ELR (cell line): ENCODE measurements around the gene RAPGEF2.

Experiments
- DNase-seq: peaks from one replicate; pipeline ENCODE4 v3.0.0-alpha.2; 2015; ENCODE audit warnings: low read depth

RAPGEF2 gene

DNA sequence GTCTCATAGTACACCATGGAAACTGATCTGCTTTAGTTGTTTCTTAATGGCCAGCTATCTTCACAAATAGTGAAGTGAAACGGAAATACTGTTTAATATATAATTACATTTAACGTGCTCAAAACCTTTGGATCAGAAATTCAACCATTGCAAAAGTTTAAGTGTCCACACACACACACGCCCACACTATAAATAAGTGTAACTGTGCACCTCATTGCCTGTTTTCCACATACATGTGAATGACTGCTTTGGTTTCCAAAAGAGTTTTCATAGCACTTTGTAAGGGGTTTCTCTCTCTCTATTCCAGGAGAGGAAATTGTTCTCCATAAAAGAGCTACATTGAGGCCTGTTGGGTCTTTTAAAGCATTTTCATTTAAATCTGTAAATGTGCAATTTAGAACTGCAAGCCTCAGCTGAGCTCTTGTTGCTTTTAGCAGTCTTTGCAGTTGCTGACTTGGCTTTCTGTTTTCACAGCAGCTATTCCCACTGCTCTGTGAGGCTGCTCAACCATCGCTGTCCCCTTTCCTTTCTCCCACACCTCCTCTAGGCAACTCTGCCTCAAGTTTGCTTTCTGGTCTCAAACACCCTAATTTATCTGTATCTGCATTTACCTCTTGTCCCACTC, 94.5 kb downstream of the RAPGEF2 start:
- no peak for DNase-seq

DNA sequence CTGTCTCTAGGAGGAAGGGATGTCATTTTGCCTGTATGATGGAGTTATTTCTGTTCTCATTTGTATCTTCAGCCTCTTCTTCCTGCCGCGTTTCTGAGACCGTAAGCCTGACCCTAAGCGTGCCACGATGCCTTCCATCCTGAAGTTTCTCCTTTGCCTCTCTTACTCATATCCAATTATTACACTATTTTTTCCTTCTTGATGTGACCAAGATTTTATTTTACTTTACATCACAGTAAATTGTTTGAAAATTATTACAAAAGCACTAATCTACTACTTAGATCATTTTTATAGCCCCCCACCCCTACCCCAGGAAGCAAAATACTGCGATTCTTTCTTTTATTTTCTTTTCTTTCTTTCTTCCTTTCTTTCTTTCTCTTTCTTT, 95.0 kb downstream of the RAPGEF2 start:
- DNase-seq, result no peak

DNA sequence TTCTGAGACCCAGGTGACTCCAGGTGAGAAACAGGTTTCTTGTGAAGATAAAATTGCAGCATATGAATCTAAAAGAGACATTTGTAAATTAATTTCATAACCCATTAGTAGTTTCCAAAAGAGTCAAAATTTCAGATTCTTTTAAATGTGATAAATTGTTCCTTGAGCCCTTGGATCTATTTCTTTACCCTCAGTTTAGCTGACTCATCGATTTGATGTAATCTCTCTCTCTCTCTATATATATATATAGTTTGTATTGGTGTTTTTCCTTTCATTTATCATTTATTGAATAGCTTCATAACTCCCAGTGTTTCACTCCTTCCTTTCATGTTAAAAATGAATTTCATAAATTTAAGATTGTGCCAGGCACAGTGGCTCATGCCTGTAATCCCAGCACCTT, 96.9 kb downstream of the RAPGEF2 start:
- no peak for DNase-seq

DNA sequence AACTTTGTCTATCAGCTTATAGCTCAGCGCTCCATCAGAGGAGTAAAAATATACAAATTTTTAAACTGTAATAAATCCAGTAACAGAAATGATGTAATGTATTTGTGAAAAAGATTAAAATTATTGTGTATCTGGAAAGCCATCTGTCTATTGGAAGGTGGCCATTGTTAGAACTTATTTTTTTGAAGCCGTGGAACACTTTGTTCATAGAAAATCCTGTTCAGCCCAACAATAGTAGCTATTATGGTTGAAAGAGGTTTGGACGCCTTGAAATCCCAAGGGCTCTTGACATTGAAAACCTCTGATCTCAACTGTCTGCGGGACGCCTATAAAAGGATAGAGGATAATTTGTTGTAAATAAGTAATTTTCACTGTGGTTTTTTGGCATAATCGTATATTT, 98.3 kb downstream of the RAPGEF2 start:
- DNase-seq, result no peak

DNA sequence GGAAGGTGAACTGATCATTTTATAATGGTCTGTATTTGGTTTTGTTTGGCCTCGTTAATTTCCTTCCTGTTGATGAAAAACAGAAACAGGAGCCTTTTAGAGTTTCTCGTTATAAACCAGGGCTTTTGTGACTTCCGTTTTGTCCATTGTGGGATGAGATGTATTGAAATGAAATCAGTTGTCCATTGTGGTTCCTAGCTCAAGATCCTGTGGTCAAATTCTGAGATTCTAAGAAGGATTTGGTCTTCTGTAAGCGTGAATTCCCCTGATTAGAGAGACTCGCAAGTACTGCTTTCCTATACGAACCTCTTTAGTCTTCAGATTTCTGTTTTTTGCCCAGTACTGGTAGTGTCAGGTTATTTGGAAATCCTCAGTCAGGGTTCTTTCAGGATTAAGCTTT, 101.7 kb downstream of the RAPGEF2 start:
- DNase-seq, result no peak

DNA sequence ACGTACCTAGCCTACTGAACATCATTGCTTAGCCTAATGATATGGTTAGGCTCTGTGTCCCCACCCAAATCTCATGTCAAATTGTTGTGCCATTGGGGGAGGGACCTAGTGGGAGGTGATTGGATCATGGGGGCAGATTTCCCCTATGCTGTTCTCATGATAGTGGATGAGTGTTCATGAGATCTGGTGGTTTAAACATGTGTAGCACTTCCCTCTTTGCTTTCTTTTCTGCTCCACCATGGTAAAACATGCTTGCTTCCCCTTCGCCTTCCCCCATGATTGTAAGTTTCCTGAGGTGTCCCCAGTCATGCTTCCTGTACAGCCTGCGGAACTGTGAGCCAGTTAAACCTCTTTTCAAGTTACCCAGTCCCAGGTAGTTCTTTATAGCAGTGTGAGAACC, 102.6 kb downstream of the RAPGEF2 start:
- DNase-seq, result no peak

DNA sequence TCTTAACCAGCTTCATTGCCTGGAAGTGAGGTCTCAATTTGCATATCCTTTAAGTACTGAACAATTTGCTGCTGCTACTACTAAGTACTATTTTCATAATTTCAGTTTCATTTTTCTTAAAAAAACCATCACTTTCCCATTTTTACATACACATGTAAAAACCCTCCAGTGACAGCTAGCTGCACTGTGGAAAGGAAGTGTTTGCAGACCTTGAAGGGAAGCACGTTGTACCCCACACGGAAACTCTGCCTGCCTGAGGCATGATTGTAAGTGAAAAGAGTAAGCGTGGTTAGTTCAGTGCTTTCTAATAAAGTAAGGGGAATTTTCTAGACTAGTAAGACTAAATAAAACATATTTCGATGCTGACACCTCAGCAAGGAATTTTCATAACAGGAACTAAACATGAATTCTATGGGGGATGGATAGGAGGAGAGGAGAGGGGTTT, 103.6 kb downstream of the RAPGEF2 start:
- peak; percentile 66 for DNase-seq

DNA sequence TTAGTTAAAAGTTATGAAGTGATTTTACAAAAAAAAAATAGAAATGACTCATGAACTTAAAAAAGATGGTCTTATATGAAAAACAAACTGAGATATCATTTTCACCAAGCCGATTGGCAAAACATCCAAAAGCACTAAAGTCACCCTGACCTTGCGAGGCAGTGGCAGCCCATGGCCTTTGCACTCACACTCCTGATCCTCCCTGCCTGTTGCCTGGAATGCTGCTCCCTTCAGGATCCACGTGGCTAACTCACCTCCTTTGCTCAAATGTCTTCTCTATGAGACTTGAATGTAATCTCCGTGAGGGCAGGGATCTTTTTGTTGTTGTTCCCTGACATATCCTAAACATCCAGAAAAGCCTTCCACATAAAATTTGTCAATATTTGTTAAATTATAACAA, 106.4 kb downstream of the RAPGEF2 start:
- no peak for DNase-seq

DNA sequence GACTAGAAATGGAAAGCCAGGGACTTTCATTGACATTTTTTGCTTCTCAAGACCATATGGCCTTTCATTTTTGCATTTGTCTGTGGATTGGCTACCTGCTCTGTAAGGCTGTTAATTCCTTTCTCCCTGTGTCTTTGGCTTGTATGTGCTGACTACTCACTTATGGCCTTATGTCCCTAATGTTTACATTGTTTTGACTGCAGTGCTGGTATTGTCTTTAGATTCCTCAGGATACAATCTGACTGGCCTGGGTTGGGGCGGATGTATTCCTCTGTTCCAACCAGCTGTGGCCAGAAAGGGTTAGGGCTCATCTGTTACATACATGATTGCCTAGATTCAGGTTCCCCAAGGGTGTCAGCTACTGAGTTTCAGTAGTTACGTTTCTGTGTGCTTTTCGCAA, 108.1 kb downstream of the RAPGEF2 start:
- DNase-seq, result no peak

DNA sequence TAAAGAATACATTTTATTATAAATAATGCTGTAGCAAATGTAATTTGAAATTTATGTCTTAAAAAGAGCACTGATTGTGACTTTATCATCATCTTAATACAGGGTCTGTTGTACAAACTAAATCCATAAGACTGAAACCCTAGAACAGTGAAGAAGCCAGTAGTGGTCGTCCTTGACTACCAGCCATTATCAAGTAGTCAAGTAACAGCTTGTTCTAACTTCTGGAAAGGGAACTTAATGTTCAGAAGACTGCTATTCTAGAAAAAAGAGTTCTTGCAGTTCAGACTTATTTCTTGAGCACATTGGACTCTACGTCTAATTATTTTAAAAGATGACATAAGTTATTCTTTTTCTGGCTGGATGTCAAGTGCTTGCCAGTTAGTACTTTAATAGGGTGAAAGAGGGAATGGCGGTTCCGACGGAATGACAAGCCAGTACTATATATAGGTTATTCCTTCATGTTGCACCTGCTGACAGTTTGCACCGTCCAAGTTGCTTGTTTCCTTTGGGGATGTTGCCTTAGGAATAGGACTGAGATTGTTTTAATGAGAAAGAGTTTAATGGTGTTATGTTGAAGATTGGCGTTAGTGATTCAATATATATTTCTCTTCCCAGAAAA, 109.9 kb downstream of the RAPGEF2 start:
- DNase-seq, result no peak

DNA sequence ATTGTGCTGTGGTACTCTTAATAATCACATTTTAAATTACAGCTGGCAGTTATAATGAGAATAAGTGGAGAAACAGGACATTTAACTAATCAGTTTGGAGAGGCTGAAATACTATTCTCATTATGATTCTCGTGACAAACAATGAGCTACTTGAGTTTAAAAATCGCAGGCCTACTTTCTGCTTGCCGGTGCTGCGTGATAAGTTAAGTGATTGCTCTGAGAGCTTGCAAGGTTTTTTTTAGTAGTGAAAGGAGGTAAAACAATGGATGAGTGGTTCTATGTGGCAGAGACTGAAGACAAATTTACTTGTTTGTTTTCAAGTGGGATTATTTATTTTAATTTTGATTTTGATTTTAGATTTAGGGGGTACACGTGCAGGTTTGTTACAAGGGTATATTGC, 114.0 kb downstream of the RAPGEF2 start:
- DNase-seq, result no peak

DNA sequence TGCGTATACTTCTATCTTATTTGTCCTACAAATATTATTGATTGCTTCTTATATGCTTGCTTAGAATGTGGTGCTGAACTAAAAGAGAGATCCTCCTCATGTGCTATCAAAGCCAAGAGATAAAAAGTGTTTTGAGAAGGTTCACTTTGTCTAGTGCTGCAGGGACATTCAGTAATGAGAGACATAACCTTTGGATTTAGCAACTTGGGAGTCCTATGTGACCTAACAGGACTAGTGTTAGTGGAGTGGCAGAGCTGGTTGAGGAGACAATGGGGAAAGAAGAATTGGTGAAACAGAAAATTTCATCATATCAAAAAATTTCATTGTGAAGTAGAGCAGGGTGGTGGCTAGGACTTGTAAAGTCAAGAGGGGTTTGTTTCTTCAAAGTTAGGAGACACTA, 117.0 kb downstream of the RAPGEF2 start:
- DNase-seq, result no peak

DNA sequence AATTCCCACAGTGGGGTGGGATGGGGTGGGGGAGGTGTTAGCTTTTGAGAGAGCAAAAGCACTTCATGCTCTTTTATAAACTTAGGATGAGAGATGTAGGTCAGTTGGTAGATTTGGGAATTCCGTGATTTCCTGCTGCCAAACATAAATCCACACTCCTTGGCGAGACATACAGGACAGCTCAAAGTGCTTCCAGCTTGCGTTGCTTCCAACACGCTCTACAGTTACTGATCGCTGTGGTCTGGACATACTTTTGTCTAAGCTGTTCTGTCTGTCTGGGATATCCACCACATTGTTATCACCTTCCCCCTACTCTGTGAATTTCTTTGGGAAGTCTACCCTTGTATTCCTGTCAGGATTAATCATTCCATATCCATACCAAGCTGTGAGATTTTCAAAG, 117.5 kb downstream of the RAPGEF2 start:
- DNase-seq, result no peak

DNA sequence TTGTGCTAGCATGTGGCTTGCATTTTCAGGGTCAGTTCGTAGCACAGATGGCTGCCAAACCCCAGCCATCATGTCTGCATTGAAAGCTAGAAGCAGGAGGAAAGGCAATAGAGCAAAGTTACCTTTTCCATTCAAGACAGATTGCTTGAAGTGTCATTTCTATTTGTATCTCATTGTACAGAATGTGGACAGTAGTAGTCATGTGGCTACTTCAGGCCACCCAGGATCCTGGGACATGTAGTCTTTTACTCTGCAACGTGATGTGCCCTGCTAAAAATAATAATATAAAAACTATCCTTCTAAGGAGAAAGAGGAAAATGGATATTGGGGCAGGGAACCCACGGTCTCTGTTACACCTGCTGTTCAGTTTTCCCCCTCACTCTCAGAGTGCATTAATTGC, 118.4 kb downstream of the RAPGEF2 start:
- no peak for DNase-seq

DNA sequence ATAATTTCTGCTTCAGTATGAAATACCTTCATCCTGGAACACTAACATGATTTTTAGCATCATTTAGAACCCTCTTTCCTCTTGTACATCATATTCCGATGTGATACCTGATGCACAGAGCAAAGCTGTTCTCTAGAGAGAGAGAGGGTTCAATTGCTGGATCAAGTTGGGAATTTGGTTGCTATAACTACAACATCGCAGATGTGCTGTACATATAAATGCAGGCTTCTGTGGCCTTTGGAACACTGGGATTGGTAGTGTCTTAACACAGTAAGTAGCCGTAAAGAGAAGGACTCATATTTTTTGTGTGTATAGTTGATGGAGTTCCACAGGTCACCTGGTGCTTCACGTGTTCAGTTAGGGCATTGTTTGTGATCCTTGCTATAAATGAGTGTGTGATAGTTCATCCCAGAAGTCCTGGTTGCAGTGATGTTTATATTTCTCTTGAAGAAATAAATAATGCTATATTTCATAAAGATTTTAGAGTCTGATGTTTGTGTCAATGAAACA, 119.2 kb downstream of the RAPGEF2 start:
- no peak for DNase-seq

DNA sequence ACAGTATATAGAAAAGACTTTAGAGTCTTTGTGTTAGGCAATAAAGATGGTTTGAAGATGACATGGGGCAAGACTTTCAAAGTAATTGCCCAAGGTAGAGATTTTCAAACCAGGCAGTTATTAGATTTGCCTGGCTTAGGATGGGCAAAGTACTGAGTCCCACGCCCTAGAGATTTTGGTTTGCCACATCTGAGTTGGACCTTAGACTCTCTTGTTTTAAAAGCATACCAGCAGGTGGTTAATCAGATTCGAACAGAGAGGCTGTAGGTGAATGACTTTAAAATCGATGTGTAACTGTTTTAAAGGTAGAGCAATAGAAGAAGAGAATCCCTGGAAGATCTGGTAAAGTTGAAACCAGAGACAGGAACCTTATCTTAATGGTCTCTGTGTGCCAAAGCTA, 121.5 kb downstream of the RAPGEF2 start:
- no peak for DNase-seq

DNA sequence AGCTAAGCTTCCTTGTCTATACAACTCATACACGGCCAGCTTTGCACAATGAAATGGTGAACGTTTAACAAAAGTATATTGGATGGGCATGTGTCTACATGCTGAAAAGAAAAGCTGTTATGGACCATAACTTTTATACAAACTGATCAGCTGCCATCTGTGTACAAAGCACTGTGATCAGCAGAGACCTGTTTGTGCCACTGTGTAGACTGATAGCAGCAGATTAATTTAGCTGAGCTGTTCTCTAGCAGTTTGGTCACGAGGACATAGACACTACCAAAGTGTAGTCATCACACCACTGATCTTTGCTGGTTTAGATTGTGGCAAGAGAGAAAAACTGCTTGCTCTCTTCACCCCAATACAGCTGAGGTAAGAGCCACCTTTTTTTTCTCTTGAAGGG, 124.5 kb downstream of the RAPGEF2 start:
- DNase-seq, result peak; percentile 28

DNA sequence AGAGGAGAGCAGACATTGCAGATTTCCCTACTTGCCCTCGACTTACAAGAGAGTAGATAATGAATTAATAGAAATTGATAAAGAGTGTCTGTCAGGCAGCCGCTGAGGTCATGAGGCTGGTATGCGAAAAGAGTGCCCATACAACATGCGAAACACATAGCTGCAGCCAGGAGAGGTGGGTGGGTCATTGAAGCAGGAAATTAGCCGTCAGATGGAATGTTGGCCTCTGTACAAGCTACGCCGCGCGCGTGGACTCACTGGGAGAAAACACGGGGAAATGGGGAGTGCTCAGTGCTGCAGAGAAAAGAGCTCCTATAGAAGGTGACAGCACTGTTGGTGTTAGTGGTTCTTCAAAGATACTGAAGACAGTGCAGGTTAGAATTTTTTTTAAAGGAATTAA, 125.1 kb downstream of the RAPGEF2 start:
- peak; percentile 85 for DNase-seq

DNA sequence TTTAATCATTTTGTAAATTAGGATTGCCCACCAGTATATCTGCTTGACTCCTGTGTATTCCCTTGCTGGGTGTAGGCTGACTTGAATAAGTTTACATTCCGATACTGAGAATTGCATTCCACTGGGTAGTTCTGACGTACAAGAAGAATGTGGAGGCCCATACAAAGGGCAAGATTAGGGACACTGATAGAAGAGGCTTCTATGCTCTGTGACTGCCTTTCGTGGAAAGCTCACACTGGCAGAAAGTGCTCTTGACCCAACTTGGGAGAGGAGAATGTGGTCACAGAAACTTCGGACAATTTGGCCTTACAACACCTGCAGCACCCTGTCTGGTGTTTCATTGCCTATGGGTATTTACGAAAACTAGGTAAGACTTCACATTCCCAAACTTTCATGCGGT, 126.3 kb downstream of the RAPGEF2 start:
- peak; percentile 76 for DNase-seq

DNA sequence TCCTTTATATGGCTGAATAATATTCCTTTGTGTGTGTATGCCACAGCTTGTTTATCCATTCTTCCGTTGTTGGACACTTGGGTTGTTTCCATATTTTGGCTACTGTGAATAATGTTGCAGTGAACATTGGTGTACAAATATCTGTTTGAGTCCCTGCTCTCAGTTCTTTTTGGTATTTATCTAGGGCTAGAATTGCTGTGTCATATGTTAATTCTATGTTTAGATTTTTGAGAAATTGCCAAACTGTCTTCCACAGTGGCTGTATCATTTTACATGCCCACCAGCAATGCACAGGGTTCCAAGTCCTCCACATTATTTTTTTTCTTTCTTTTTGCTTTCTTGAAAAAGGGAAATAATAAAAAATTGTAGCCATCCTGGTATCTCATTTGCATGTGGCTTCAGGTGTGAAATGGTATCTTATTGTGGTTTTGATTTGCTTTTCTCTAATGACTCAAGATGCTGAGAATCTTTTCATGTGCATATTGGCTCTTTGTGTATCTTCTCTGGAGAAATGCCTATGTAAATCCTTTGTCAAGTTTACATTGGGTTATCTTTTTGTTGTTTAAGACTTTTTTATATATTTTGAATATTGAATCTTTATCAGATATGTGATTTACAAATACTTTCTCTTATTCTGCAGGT, 129.7 kb downstream of the RAPGEF2 start:
- no peak for DNase-seq

DNA sequence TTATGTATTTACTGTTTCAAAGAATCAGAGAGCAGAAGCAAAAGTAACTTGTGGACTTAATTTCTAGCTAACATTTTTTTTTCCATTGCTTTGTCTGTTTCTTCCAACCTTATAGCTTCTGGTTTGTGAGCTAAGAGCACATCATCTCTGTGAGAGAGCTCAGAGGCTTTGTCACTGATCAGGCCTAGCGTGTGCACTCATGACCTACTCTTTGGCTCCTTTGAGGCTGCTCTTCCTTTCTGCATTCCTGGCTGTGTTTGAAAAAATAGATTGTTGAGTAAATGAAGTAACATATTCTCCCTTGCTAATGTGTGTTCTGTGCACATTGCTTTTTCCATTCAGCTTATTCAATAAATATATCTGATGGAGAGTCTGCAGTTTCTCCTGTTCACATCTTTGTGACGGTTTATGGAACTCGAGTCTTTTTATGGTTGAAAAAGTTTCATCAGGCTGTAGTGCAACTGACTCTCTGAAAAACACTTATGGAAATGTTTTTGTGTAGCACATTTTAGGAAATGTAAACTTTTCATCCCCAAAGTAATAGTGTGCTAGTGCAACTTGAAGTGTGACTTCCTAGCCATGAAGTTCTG, 133.0 kb downstream of the RAPGEF2 start:
- no peak for DNase-seq

DNA sequence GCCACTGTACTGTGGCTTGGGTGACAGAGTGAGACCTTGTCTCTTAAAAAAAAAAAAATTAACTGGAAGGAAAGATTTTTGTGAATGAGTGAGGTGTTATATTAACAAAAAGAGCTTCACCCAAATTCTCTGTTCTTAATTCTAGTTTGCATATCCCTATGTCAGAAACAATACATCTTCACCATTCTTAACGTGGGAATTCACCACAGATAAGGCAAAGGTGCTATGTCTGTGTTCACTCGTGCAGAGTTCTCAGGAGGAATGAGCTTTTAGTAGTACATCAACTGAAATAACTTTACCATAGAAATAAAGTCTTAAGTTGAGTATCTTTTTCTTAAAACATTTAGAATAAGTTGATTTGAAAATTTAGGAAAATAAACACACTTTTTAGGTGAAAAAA, 135.1 kb downstream of the RAPGEF2 start:
- no peak for DNase-seq

DNA sequence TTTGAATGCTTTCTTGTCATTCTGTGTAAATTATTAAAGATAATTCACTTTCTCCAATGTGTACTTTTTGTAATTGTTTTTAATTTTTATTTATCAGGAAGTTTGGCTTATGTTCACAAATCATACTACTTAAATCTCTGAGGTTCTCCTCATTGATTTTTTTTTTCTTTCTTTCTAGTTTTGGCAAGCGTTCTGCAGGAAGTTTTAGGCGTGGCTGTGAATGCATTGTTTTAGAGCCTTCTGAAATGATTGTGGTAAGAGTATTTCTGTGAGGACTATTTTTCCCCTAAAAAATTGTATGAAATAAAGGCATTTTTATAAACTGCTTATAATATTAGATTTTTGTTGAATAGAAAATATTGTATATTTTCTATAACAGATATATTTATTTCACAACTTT, 135.8 kb downstream of the RAPGEF2 start:
- DNase-seq, result no peak
